Measurements from ENCODE around the gene SDR9C7.
"Not testable (repeated sequence)": the region's sequence is repeated elsewhere in the genome, so short reads cannot be mapped to it uniquely, and the experiment has no call there.

GRCh38 chr12:56977361-56977760, 43.2 kb upstream of the SDR9C7 start:
- TF ChIP-seq CTCF (conservative IDR thresholded peaks at IDR 0.05); EZH2 (IDR thresholded peaks at IDR 0.05; ENCODE audit: low read depth): not testable (repeated sequence)
